Left forelimb (tissue), 1 donor: ENCODE data around the gene SPATA16.
"Not testable (repeated sequence)": the region's sequence is repeated elsewhere in the genome, so short reads cannot be mapped to it uniquely, and the experiment has no call there.

Experiments used
- DNase-seq: peaks from one replicate; pipeline ENCODE4 v3.0.0-alpha.2; 2018; ENCODE audit warnings: low spot score

Gene SPATA16

GRCh38 chr3:173003956-173004355, 137.1 kb downstream of the SPATA16 start:
- DNase-seq = no peak

GRCh38 chr3:173003471-173003870, 137.6 kb downstream of the SPATA16 start:
- no peak for DNase-seq

DNA sequence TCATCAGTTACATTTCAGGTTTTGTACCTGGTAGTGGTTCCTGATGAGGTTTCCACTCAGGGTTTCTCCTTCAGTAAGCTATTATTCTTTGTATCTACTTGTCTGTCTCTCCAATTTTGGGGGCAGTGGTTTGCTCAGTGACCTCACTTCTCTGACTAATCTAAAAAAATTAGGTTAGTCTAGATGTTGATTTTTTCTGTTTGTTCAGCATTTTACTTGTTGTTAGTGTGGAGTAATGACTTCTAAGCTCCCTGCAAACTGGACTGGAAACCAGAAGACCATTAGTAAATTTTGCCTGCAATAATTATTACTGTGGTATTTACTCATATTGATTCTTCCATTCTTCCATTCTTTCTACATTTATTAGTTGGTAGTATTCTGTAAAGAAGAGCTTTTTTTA, 139.4 kb downstream of the SPATA16 start:
- no peak for DNase-seq

GRCh38 chr3:173000553-173000952, 140.5 kb downstream of the SPATA16 start:
- no peak for DNase-seq

- DNase-seq = no peak
Measured at GRCh38 chr3:172993412-172993811, 147.6 kb downstream of the SPATA16 start.

DNA sequence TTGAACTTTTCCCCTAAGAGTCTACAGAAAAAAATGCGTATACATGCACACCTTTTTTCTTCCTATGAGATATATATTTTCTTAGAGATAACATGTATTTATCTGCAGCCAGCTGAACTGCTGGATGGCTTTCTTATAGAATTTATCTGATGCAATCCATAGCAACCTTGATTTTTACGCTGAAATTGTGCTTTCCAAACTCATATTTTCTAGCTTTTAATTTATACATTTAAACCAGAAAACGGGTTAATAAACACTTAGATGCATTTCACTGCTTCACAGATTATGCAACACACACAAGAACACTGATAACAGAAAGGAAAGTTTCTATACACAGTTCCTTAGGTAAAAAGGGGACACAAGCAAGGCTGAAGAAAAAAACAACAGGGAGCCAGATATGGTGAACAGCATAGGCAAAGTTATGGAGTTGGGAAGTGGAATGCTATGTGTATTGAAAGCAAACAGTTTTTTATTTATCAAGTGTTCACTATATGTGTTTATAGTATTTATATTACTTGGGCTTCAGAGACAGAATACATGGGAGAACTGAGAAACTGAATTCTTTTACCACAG, 149.5 kb downstream of the SPATA16 start:
- DNase-seq = no peak

- no peak for DNase-seq
Measured at GRCh38 chr3:172989373-172989772, 151.7 kb downstream of the SPATA16 start.

- no peak for DNase-seq
Measured at GRCh38 chr3:172987273-172987672, 153.8 kb downstream of the SPATA16 start.

GRCh38 chr3:172984914-172985313, 156.1 kb downstream of the SPATA16 start:
- no peak for DNase-seq

GRCh38 chr3:172982736-172983364, 158.2 kb downstream of the SPATA16 start:
- DNase-seq = no peak

DNA sequence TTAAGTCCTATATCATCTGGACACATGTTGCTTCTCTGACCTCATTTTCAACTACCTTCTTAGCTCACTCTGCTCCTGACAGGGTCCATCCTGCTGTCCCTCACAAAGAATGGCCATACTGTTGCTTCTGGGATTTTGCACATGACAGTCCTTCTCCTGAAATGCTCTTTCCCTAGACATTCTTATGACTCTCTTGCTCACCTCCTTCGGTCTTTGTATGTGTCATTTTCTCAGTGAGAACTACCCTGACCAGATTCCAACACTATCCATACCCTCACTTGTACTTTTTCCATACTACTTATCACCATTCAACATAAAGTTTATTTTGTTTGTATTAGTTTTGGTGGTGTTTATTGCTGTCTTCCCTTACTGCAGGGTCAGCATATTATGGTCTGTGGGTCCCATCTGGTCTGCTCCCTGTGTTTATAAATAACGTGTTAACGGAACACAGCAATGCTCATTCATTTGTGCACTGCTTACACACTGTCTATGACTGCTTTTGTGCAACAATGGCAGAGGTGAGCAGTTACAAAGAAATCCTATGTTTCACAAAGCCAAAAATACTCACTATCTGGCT, 159.5 kb downstream of the SPATA16 start:
- no peak for DNase-seq

GRCh38 chr3:172980849-172981248, 160.2 kb downstream of the SPATA16 start:
- no peak for DNase-seq

- no peak for DNase-seq
Measured at GRCh38 chr3:172977696-172978095, 163.3 kb downstream of the SPATA16 start.

GRCh38 chr3:172974969-172975368, 166.1 kb downstream of the SPATA16 start:
- no peak for DNase-seq

DNA sequence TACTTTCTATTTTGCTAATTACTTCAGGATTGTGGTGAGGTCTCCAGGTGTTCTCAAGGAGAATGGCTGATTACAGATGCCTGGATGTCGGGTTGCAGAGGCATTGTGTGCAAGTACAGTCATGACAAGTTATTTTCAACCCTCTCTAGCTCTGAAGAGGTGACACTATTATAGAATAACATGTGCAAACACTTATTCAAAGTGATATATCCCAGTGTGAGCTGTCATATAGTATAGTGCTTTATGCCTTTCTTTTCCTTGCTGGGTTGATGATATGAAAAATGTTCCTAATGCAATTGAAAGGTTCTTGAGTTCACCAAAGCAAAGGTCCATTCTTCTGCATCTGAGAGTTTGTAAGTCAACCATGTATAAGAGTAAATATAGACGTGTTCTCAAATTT, 167.2 kb downstream of the SPATA16 start:
- DNase-seq = no peak

- no peak for DNase-seq
Measured at GRCh38 chr3:172972717-172973116, 168.3 kb downstream of the SPATA16 start.

DNA sequence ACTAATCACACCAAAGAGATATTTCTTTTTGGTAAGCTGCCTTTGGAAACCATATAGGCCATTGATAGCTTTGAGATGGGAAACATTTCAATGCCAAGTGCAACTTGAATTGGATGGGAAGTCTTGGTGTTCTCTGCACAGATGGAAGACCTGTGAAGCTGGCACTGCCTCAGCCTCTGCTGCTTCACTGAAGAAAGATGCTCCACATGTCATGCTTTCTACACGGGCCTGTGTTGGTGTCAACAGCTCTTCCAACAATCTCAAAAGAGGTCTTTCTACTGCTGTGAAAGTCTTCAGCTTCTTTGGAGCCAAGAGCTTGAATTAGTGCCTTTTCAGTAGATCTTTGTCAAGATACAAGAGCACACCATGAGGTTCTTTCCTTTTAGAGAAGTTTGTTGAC, 169.0 kb downstream of the SPATA16 start:
- no peak for DNase-seq

- DNase-seq = no peak
Measured at GRCh38 chr3:172968646-172969045, 172.4 kb downstream of the SPATA16 start.

- DNase-seq = no peak
Measured at GRCh38 chr3:172965256-172965655, 175.8 kb downstream of the SPATA16 start.

DNA sequence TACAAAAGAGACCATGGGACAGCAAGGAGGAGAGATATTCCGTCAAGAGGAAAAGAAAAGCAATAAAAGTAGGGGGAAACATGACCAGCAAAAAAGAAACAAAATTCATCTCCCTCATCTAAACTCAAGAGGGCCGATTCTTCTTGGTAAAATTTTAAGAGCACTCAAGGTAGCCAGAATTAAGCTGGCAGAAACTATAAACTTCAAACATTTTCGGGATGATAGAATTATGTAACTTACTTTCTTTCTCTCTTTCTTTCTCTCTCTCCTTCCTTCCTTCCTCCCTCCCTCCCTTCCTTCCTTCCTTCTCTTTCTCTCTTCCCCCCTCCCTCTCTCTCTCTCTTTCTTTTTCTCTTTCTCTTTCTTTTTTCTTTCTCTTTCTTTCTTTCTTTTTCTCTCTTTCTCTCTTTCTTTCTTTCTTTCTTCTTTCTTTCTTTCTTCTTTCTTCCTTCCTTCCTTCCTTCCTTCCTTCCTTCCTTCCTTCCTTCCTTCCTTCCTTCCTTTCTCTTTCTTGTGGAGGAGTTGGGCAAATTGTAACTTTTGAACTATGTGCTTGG, 180.3 kb downstream of the SPATA16 start:
- not testable (repeated sequence) for DNase-seq

DNA sequence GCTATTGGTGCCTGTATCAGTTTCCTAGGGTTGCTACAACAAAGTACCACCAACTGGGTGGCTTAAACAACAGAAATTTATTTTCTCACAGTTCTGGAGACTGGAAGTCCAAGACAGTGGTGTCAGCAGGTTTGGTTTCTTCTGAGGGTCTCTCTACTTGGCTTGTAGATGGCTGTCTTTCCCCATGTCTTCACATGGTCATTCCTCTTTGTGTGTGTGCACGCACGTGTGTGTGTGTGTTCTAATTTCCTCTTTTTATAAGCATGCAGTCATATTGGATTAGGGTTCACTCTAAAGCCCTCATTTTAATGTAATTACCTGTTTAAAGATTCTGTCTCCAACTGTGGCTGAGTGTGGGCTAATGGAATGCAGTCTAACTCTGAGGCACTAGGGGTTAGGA, 182.5 kb downstream of the SPATA16 start:
- no peak for DNase-seq

DNA sequence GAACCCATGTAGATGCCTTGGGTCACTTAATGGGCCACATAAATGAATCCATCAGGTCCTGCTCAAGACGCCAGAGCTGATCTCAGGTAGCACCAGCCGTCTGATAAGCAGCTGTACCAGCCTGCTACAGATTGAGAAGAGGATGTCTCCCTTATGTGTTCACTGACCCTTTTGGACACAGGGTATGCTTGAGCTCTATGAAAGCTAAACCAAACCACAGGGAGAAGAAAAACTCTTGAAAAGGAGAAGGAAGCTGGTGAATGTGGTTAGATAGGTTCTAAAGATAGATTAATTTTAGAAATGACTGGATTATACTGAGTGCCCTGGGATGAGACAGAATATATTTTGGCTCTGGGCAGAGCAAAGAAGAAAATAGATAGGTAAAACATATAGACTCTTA, 187.5 kb downstream of the SPATA16 start:
- DNase-seq = no peak

DNA sequence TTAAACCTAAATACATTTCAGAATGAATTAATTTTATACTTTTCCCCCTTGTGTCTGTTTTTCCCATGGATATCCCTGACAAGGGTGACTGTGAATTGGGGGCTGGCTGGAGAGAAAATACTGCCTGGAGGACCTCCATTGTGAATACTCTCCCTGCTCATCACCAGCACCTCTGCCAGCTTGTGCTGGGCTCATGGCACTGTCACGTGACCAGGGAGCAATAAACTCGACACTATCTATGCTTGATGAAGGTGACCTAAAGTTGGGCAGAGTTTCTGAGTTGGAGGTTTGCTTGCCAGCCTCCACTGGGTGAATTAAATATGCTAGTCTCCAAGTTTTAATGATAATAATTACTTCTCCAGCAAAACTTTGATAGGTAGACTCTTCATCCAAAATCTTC, 189.5 kb downstream of the SPATA16 start:
- DNase-seq = no peak

DNA sequence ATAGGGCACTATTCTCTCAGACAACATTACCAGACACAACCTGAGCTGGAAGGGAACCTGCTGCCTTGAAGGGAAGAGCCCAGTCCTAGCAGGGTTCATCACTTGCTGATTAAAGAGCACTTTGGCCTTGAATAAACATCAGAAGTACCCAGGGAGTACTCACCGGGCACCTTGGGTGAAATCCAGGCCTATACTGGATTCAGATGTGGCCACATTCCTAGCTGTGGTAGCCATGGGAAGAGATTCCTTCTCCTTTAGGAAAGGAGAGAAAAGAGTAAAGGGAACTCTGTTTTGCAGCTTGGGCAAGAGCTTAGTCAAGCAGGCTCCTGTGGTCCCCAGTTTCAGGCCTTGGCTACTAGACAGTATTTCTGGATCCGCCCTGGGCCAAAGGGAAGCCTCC, 195.0 kb downstream of the SPATA16 start:
- no peak for DNase-seq
